HFFc6 (cell line): Measurements from ENCODE around the gene TMPRSS11E. TPM values are rescaled to one million over a fixed set of nuclear protein-coding genes. Genes with fewer than 3 reads are reported as not detected.
A peak's percentile ranks its signal among the peaks of the same experiment; 100 is the strongest.

Experiments used
- DNase-seq: peaks from one replicate; pipeline ENCODE4 v3.0.0-alpha.2; 2018
- H3K27ac Mint-ChIP-seq: 2 replicates; pipeline ENCODE4 v1.8.0; 2020; ENCODE audit warnings: mild to moderate bottlenecking, mixed read lengths
- H3K27me3 Mint-ChIP-seq: 2 replicates; pipeline ENCODE4 v1.8.0; 2021; ENCODE audit warnings: mild to moderate bottlenecking, moderate library complexity, mixed read lengths; ENCODE audit not compliant: insufficient read depth
- H3K36me3 Mint-ChIP-seq: 2 replicates; pipeline ENCODE4 v1.8.0; 2021; ENCODE audit warnings: low read depth, mixed read lengths
- H3K4me1 Mint-ChIP-seq: 2 replicates; pipeline ENCODE4 v1.8.0; 2020; ENCODE audit warnings: low read depth, mixed read lengths
- H3K4me3 Mint-ChIP-seq: 2 replicates; pipeline ENCODE4 v1.8.0; 2020; ENCODE audit warnings: mild to moderate bottlenecking, moderate library complexity, mixed read lengths
- H3K9me3 Mint-ChIP-seq: 2 replicates; pipeline ENCODE4 v1.8.0; 2020; ENCODE audit warnings: mild to moderate bottlenecking, mixed read lengths
- CTCF ChIP-seq: fragments of 200-600 bp; sonication (generic); IDR thresholded peaks from 2 replicates; pipeline ENCODE4 v1.5.0; 2021; ENCODE audit warnings: antibody characterized with exemption, mild to moderate bottlenecking
- total RNA-seq, 6 experiments: library from RNA; stranded (reverse); fragmentation: NEBNext Ultra II Directional; extraction: Animal tissue kit (Norgen Biotek cat#: 25700); gene quantifications; 2 replicates in 1 of 6; 3 replicates in 5 of 6; pipeline ENCODE4 v1.2.3, GENCODE V29; 2021

TMPRSS11E gene
- total RNA-seq, 6 experiments from 2014 or later, result not detected

GRCh38 chr4:68476191-68476590 lies 28.9 kb downstream of the TMPRSS11E start:
- Mint-ChIP-seq H3K4me3 (no peak overlapping the region), H3K4me1 (no peaks in the 10 kb centered on the region), H3K9me3 (no peaks in the 10 kb centered on the region), H3K36me3 (no peaks in the 10 kb centered on the region), H3K27ac (no peak overlapping the region), H3K27me3 (no peaks in the 10 kb centered on the region)
- peak; percentile 29 for DNase-seq
- TF ChIP-seq CTCF, result no peak

GRCh38 chr4:68489338-68489737 lies 42.1 kb downstream of the TMPRSS11E start:
- H3K27me3 Mint-ChIP-seq, result 0 out of 2 replicates have a peak, but pooled peaks cover 2% of the 10 kb centered on the region
- DNase-seq, result no peak
- H3K27ac Mint-ChIP-seq, result no peak overlapping the region
- no peaks in the 10 kb centered on the region for H3K4me1 Mint-ChIP-seq
- H3K9me3 Mint-ChIP-seq, result no peaks in the 10 kb centered on the region
- TF ChIP-seq CTCF, result no peak
- H3K4me3 Mint-ChIP-seq, result no peak overlapping the region
- no peaks in the 10 kb centered on the region for H3K36me3 Mint-ChIP-seq

GRCh38 chr4:68490826-68491457 lies 43.7 kb downstream of the TMPRSS11E start:
- H3K4me3 Mint-ChIP-seq, result no peak overlapping the region
- no peaks in the 10 kb centered on the region for H3K9me3 Mint-ChIP-seq
- H3K27ac Mint-ChIP-seq, result no peak overlapping the region
- H3K27me3 Mint-ChIP-seq, result 0 out of 2 replicates have a peak, but pooled peaks cover 2% of the 10 kb centered on the region
- H3K36me3 Mint-ChIP-seq, result no peaks in the 10 kb centered on the region
- TF ChIP-seq CTCF, result no peak
- H3K4me1 Mint-ChIP-seq, result no peaks in the 10 kb centered on the region
- DNase-seq, result no peak

GRCh38 chr4:68494688-68495087 lies 47.4 kb downstream of the TMPRSS11E start:
- no peak for TF ChIP-seq CTCF
- Mint-ChIP-seq H3K27me3 (no peaks in the 10 kb centered on the region), H3K4me1 (no peaks in the 10 kb centered on the region), H3K27ac (no peak overlapping the region), H3K36me3 (no peaks in the 10 kb centered on the region), H3K9me3 (no peaks in the 10 kb centered on the region), H3K4me3 (no peak overlapping the region)
- DNase-seq, result no peak

- no peak overlapping the region for H3K27ac Mint-ChIP-seq
- peaks cover under 1% of the 10 kb centered on the region; the same call in 1 of the 2 replicates for H3K27me3 Mint-ChIP-seq
- no peaks in the 10 kb centered on the region for H3K36me3 Mint-ChIP-seq
- H3K9me3 Mint-ChIP-seq, result no peaks in the 10 kb centered on the region
- peak; percentile 47 for DNase-seq
- no peaks in the 10 kb centered on the region for H3K4me1 Mint-ChIP-seq
- peak; percentile 87 for TF ChIP-seq CTCF
- no peak overlapping the region for H3K4me3 Mint-ChIP-seq
Observed at GRCh38 chr4:68498413-68499007, 51.2 kb downstream of the TMPRSS11E start.
